KMS-11 (cell line): Measurements from ENCODE around the gene RPGRIP1L.

Source experiments
- H2AFZ ChIP-seq: fragments of 200-600 bp; sonication (generic); 2 replicates; pipeline ENCODE4 v1.6.1; 2016; ENCODE audit warnings: antibody characterized with exemption, mixed run types, low read depth
- H3K27ac ChIP-seq: fragments of 200-600 bp; sonication (generic); 2 replicates; pipeline ENCODE4 v1.6.1; 2016; ENCODE audit warnings: mild to moderate bottlenecking, mixed run types
- H3K27me3 ChIP-seq: fragments of 200-600 bp; sonication (generic); 2 replicates; pipeline ENCODE4 v1.6.1; 2017; ENCODE audit warnings: mild to moderate bottlenecking, low read depth, mixed run types, moderate library complexity; ENCODE audit not compliant: insufficient read depth
- H3K36me3 ChIP-seq: fragments of 200-600 bp; sonication (generic); 2 replicates; pipeline ENCODE4 v1.6.1; 2017; ENCODE audit warnings: mild to moderate bottlenecking, mixed run types; ENCODE audit not compliant: insufficient read depth
- H3K4me1 ChIP-seq: fragments of 200-600 bp; sonication (generic); 2 replicates; pipeline ENCODE4 v1.6.1; 2016; ENCODE audit warnings: mild to moderate bottlenecking, low read depth, mixed run types; ENCODE audit not compliant: poor library complexity, severe bottlenecking
- H3K4me2 ChIP-seq: fragments of 200-600 bp; sonication (generic); 2 replicates; pipeline ENCODE4 v1.7.0; 2016; ENCODE audit warnings: mild to moderate bottlenecking, mixed run types
- H3K4me3 ChIP-seq: fragments of 200-600 bp; sonication (generic); IDR thresholded peaks from 2 replicates; pipeline ENCODE4 v1.6.1; 2017; ENCODE audit warnings: low read depth, low read length, mixed read lengths; ENCODE audit not compliant: insufficient read depth
- H3K79me2 ChIP-seq: fragments of 200-600 bp; sonication (generic); 2 replicates; pipeline ENCODE4 v1.6.1; 2016; ENCODE audit warnings: low read depth, mixed run types; ENCODE audit not compliant: insufficient read depth
- H3K9ac ChIP-seq: fragments of 200-600 bp; sonication (generic); 2 replicates; pipeline ENCODE4 v1.6.1; 2016; ENCODE audit warnings: mild to moderate bottlenecking, mixed run types
- H4K20me1 ChIP-seq: fragments of 200-600 bp; sonication (generic); 2 replicates; pipeline ENCODE4 v1.6.1; 2016; ENCODE audit warnings: mild to moderate bottlenecking, mixed run types; ENCODE audit not compliant: insufficient read depth
- CTCF ChIP-seq: fragments of 200-600 bp; sonication (generic); conservative IDR thresholded peaks from 2 replicates; pipeline ENCODE4 v1.6.1; 2017; ENCODE audit warnings: low read depth, mild to moderate bottlenecking, antibody characterized with exemption, low read length, moderate library complexity, mixed read lengths

Gene RPGRIP1L

GRCh38 chr16:53713403-53714204, 9.9 kb upstream of the RPGRIP1L start:
- H3K4me1 ChIP-seq, result peaks cover 4% of the 10 kb centered on the region
- H4K20me1 ChIP-seq, result no peaks in the 10 kb centered on the region
- H3K36me3 ChIP-seq, result no peaks in the 10 kb centered on the region
- no peak for TF ChIP-seq CTCF
- H3K27ac ChIP-seq, result no peak overlapping the region
- H2AFZ ChIP-seq, result no peak overlapping the region
- H3K4me2 ChIP-seq, result no peak overlapping the region
- peaks cover 6% of the 10 kb centered on the region; the same call in 1 of the 2 replicates for H3K79me2 ChIP-seq
- no peak overlapping the region for H3K9ac ChIP-seq
- H3K4me3 ChIP-seq, result no peak overlapping the region
- no peaks in the 10 kb centered on the region for H3K27me3 ChIP-seq

GRCh38 chr16:53712065-53712464, 8.4 kb upstream of the RPGRIP1L start:
- H3K36me3 ChIP-seq, result no peaks in the 10 kb centered on the region
- TF ChIP-seq CTCF, result no peak
- no peaks in the 10 kb centered on the region; the same call in 1 of the 2 replicates for H3K79me2 ChIP-seq
- no peak overlapping the region for H3K4me3 ChIP-seq
- H3K27me3 ChIP-seq, result no peaks in the 10 kb centered on the region
- H3K4me1 ChIP-seq, result peaks cover 4% of the 10 kb centered on the region
- no peak overlapping the region for H3K4me2 ChIP-seq
- no peak overlapping the region for H2AFZ ChIP-seq
- no peaks in the 10 kb centered on the region for H4K20me1 ChIP-seq
- no peak overlapping the region for H3K27ac ChIP-seq
- no peak overlapping the region for H3K9ac ChIP-seq

- Histone ChIP-seq H3K4me3 (no peak overlapping the region), H3K27me3 (no peaks in the 10 kb centered on the region), H3K79me2 (peaks cover 2% of the 10 kb centered on the region; the same call in 1 of the 2 replicates), H3K4me2 (no peak overlapping the region), H2AFZ (no peak overlapping the region), H3K4me1 (peaks cover 4% of the 10 kb centered on the region), H3K9ac (no peak overlapping the region), H3K27ac (no peak overlapping the region), H3K36me3 (no peaks in the 10 kb centered on the region), H4K20me1 (no peaks in the 10 kb centered on the region)
- TF ChIP-seq CTCF, result no peak
Measured at GRCh38 chr16:53711390-53711789, 7.7 kb upstream of the RPGRIP1L start.

GRCh38 chr16:53708490-53708889, 4.8 kb upstream of the RPGRIP1L start:
- H3K27ac ChIP-seq, result no peak overlapping the region
- no peaks in the 10 kb centered on the region for H4K20me1 ChIP-seq
- H3K4me3 ChIP-seq, result no peak overlapping the region
- TF ChIP-seq CTCF, result no peak
- H3K4me2 ChIP-seq, result no peak overlapping the region
- H2AFZ ChIP-seq, result no peak overlapping the region
- no peaks in the 10 kb centered on the region for H3K27me3 ChIP-seq
- H3K36me3 ChIP-seq, result no peaks in the 10 kb centered on the region
- H3K9ac ChIP-seq, result no peak overlapping the region
- H3K4me1 ChIP-seq, result peaks cover 18% of the 10 kb centered on the region
- H3K79me2 ChIP-seq, result peaks cover 25% of the 10 kb centered on the region
